ENCODE results near the gene CCND3. TPM values are rescaled to one million over a fixed set of nuclear protein-coding genes. Genes with fewer than 3 reads are reported as not detected.

Gene CCND3
- total RNA-seq, 1 donor from 2014 or later = 21.7 TPM

DNA sequence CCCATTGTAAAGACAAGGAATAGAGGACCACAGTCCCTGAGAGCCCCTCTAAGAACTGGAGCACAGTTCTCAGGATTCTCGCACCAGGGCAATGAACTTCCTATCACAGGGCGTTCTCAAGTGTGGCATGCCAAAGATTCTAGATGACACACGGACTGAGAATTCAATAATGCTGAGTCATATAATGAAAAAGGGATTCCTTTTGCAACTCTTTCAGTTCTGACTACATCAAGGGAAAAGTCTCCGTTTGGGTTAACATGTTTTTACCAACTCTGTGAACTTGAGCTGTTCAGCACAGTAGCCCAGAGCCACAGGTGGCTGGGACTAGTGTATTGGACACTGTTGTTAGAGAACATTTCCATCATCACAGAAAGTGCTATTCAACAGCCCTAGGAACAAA lies 24.1 kb downstream of the CCND3 start:
- Mint-ChIP-seq H3K36me3 (ENCODE audit: low read depth) (no peaks in the 10 kb centered on the region), H3K4me1 (peaks cover 21% of the 10 kb centered on the region), H3K9me3 (no peaks in the 10 kb centered on the region), H3K27ac (ENCODE audit: unreplicated experiment) (no peak overlapping the region), H3K4me3 (peak overlapping the region; percentile 47), H3K27me3 (ENCODE audit: low read depth) (no peaks in the 10 kb centered on the region)
- TF ChIP-seq, protein P1, sequence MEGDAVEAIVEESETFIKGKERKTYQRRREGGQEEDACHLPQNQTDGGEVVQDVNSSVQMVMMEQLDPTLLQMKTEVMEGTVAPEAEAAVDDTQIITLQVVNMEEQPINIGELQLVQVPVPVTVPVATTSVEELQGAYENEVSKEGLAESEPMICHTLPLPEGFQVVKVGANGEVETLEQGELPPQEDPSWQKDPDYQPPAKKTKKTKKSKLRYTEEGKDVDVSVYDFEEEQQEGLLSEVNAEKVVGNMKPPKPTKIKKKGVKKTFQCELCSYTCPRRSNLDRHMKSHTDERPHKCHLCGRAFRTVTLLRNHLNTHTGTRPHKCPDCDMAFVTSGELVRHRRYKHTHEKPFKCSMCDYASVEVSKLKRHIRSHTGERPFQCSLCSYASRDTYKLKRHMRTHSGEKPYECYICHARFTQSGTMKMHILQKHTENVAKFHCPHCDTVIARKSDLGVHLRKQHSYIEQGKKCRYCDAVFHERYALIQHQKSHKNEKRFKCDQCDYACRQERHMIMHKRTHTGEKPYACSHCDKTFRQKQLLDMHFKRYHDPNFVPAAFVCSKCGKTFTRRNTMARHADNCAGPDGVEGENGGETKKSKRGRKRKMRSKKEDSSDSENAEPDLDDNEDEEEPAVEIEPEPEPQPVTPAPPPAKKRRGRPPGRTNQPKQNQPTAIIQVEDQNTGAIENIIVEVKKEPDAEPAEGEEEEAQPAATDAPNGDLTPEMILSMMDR (conservative IDR thresholded peaks at IDR 0.05) = no peak
- no peak for DNase-seq (ENCODE audit: low read depth, low spot score)

DNA sequence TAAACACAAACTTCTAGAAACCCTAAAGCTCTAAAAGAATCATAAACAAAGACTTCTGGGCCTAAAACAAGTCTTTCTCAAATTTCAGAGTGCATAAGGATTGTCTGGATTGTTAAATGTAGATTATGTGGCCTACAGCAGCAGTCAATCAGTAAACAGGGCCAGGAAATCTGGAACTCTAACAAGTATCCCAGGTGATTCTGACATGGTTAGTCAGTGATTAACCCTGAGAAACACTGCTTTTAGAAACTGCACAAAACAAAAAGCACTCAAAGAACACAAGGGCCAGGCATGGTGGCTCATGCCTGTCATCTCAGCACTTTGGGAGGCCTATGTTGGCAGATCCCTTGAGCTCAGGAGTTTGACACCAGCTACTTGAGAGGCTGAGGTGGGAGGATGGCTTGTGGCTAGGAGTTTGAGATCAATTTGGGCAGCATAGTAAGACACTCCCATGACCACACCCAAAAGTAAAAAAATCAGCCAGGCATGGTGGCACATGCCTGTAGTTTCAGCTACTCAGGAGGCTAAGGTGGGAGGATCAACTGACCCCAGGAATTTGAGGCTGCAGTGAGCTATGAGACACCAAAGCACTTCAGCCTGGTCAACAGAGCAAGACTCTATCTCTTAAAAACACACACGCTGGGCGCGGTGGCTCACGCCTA lies 26.6 kb downstream of the CCND3 start:
- DNase-seq (ENCODE audit: low read depth, low spot score) = no peak
- H3K27ac Mint-ChIP-seq (ENCODE audit: unreplicated experiment) = no peak overlapping the region
- peaks cover 4% of the 10 kb centered on the region for H3K4me1 Mint-ChIP-seq
- no peaks in the 10 kb centered on the region for H3K27me3 Mint-ChIP-seq (ENCODE audit: low read depth)
- TF ChIP-seq, protein P1 (conservative IDR thresholded peaks at IDR 0.05) = no peak
- H3K9me3 Mint-ChIP-seq = no peaks in the 10 kb centered on the region
- H3K4me3 Mint-ChIP-seq = no peak overlapping the region
- no peaks in the 10 kb centered on the region for H3K36me3 Mint-ChIP-seq (ENCODE audit: low read depth)

DNA sequence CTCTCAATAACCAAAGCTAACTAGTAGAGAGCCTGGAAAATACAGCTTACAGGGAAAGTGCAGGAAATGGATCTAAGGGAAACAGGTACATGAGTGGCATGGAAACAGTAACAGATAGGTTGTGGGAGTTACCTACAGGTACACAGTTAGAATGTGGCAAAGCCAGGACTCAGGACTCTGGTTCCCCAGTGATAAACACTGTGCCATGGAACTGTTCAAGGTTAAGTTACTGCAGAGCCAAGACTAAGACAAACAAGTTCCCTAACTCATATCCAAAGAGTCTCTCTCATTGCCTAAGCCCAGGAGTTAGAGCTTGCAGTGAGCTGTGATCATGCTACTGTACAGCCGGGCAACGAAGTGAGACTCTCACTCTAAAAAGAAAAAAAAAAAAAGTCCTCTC lies 27.3 kb downstream of the CCND3 start:
- H3K4me3 Mint-ChIP-seq = no peak overlapping the region
- DNase-seq (ENCODE audit: low read depth, low spot score) = no peak
- no peaks in the 10 kb centered on the region for H3K4me1 Mint-ChIP-seq
- no peaks in the 10 kb centered on the region for H3K36me3 Mint-ChIP-seq (ENCODE audit: low read depth)
- no peaks in the 10 kb centered on the region for H3K27me3 Mint-ChIP-seq (ENCODE audit: low read depth)
- H3K9me3 Mint-ChIP-seq = no peaks in the 10 kb centered on the region
- no peak overlapping the region for H3K27ac Mint-ChIP-seq (ENCODE audit: unreplicated experiment)
- TF ChIP-seq, protein P1 (conservative IDR thresholded peaks at IDR 0.05) = no peak

DNA sequence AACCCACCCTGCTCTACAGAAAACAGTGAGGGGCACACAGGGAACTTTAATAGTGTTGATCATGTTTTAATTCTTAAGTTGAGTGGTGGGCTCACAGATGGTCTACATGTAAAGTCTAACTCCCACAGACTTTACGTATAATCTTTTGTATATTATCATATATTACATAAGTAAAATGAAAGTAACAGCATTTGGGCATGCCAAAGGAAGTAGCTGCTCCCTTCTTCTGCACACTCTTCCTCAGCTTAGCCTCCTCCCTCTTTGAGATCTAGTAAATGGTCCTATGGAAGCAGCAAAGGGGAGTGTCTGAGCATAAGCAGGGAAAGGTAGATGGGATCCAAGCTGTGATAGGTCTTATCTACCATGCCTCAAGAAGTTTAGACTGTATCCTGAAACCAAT lies 31.9 kb downstream of the CCND3 start:
- Mint-ChIP-seq H3K9me3 (no peaks in the 10 kb centered on the region), H3K4me3 (no peak overlapping the region), H3K27ac (ENCODE audit: unreplicated experiment) (peak overlapping the region; percentile 36), H3K36me3 (ENCODE audit: low read depth) (no peaks in the 10 kb centered on the region), H3K27me3 (ENCODE audit: low read depth) (no peaks in the 10 kb centered on the region), H3K4me1 (no peaks in the 10 kb centered on the region)
- TF ChIP-seq, protein P1 (conservative IDR thresholded peaks at IDR 0.05) = no peak
- no peak for DNase-seq (ENCODE audit: low read depth, low spot score)

DNA sequence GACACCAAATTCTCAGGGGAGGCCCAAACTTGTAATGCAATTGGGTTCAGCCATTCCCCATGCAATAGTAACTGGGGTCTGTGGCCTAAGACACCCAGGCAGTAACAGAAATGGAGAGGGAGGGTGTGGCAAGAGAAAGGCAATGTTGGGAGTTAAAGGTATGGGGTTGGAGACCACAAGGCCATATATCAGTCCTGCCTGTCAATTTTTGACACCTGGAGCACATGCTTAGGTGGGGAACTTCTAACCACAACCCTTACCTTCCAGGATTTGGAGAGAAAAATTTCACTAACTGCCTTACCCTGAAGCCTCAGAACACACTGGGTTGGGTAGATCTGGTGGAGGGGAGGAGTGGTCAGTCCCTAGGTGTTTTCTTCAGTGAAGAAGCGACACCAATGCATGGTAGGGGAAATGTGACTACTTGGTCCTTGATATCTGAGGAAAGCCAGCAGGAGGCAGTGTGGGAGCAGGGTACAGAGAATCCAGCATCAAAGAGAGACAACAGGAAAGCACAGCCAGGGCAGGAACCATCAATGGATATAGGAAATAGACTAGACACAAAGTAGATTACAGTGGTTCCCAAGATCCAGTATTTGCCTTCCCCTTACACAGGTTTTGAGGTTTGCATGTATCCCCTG lies 39.6 kb downstream of the CCND3 start:
- no peak for DNase-seq (ENCODE audit: low read depth, low spot score)
- Mint-ChIP-seq H3K9me3 (no peaks in the 10 kb centered on the region), H3K4me3 (no peak overlapping the region), H3K36me3 (ENCODE audit: low read depth) (peaks cover 2% of the 10 kb centered on the region), H3K4me1 (no peaks in the 10 kb centered on the region), H3K27ac (ENCODE audit: unreplicated experiment) (peak overlapping the region; percentile 88), H3K27me3 (ENCODE audit: low read depth) (no peaks in the 10 kb centered on the region)
- TF ChIP-seq, protein P1 (conservative IDR thresholded peaks at IDR 0.05) = peak; percentile 27
